GM12878 (cell line): ENCODE results near the gene FERMT3. TPM values are rescaled to one million over a fixed set of nuclear protein-coding genes. Genes with fewer than 3 reads are reported as not detected.

ENCODE experiments used
- ATAC-seq: fragments of 200-7000 bp; cut with Tn5 transposase; 3 replicates; pipeline ENCODE4 v1.9.1; 2020; ENCODE audit warnings: mild to moderate bottlenecking, moderate library complexity
- BruUV-seq: library from RNA; stranded (reverse); fragments of 400-500 nt; replicated peaks from 2 replicates; lab custom pipeline; 2021; lab: Mats Ljungman, UMichigan
- CTCF ChIA-PET: fragments of 300-600 bp; sonication (Branson Sonifier 250); formaldehyde crosslinking; extraction: SDS; loops from one replicate; lab custom pipeline; 2021; ENCODE audit warnings: inconsistent platforms; lab: Yijun Ruan, JAX
- POLR2A ChIA-PET: fragments of 350-600 bp; formaldehyde crosslinking; extraction: SDS; loops from one replicate; lab custom pipeline; 2021; ENCODE audit warnings: inconsistent platforms; lab: Charles Lee
- RAD21 ChIA-PET: fragments of 300-600 bp; sonication (Branson Sonifier 250); formaldehyde crosslinking; loops from one replicate; lab custom pipeline; 2023; ENCODE audit warnings: antibody characterized with exemption; ENCODE audit not compliant: unreplicated experiment; lab: Charles Lee
- SMC1A ChIA-PET: fragments of 300-600 bp; sonication (Branson Sonifier 250); formaldehyde crosslinking; loops from one replicate; lab custom pipeline; 2023; ENCODE audit not compliant: unreplicated experiment, uncharacterized antibody; lab: Charles Lee
- DNase-seq: peaks from one replicate; pipeline ENCODE4 v3.0.0-alpha.2; 2011; ENCODE audit warnings: low read depth, low spot score
- FAIRE-seq: peaks from 3 replicates; lab custom pipeline; 2011; peaks lifted over from hg19 to GRCh38; lab: Jason Lieb, UNC
- H2AFZ ChIP-seq: 2 replicates; pipeline ENCODE4 v1.6.0; 2011; ENCODE audit warnings: low read depth, low read length, control low read depth; ENCODE audit not compliant: control insufficient read depth
- H3K27ac ChIP-seq: 2 replicates; pipeline ENCODE4 v1.5.1; 2011; ENCODE audit warnings: control low read depth; ENCODE audit not compliant: control insufficient read depth, insufficient read depth
- H3K27me3 ChIP-seq, 2 experiments: replicated peaks in 1 of 2; 2 replicates each; pipeline versions ENCODE4 v1.6.0 to v1.6.1; 2011; ENCODE audit warnings: low read length in 1 of 2; ENCODE audit not compliant: control insufficient read depth in 2 of 2, insufficient read depth in 2 of 2
- H3K36me3 ChIP-seq, 2 experiments: 2 replicates each; pipeline ENCODE4 v1.5.1; 2011; ENCODE audit warnings: low read length in 1 of 2; ENCODE audit not compliant: control insufficient read depth in 2 of 2, insufficient read depth in 2 of 2
- H3K4me1 ChIP-seq: 2 replicates; pipeline ENCODE4 v1.6.1; 2011; ENCODE audit warnings: mild to moderate bottlenecking, low read length, moderate library complexity, mixed read lengths; ENCODE audit not compliant: control insufficient read depth, insufficient read depth
- H3K4me2 ChIP-seq: 2 replicates; pipeline ENCODE4 v1.6.0; 2011; ENCODE audit warnings: control low read depth; ENCODE audit not compliant: control insufficient read depth, insufficient read depth
- H3K4me3 ChIP-seq: fragments of 200-600 bp; sonication (generic); 2 replicates; pipeline ENCODE4 v1.5.1; 2016
- H3K79me2 ChIP-seq: 2 replicates; pipeline ENCODE4 v1.6.0; 2011; ENCODE audit warnings: low read length; ENCODE audit not compliant: control insufficient read depth, insufficient read depth
- H3K9ac ChIP-seq: 2 replicates; pipeline ENCODE4 v1.8.0; 2011; ENCODE audit warnings: low read length, control low read depth, mixed read lengths; ENCODE audit not compliant: control insufficient read depth, insufficient read depth
- H3K9me3 ChIP-seq: replicated peaks from 3 replicates; pipeline ENCODE4 v1.5.1; 2011; ENCODE audit warnings: mild to moderate bottlenecking, low read length; ENCODE audit not compliant: control insufficient read depth, insufficient read depth
- H4K20me1 ChIP-seq: 2 replicates; pipeline ENCODE4 v1.6.0; 2011; ENCODE audit not compliant: control insufficient read depth, insufficient read depth
- BACH1 ChIP-seq: fragments of 450-650 bp; IDR thresholded peaks from 2 replicates; pipeline ENCODE4 v1.6.1; 2017; ENCODE audit warnings: mild to moderate bottlenecking, borderline replicate concordance
- BCLAF1 ChIP-seq: fragments of 450-650 bp; IDR thresholded peaks from 2 replicates; pipeline ENCODE4 v1.6.1; 2017; ENCODE audit warnings: antibody characterized with exemption, mild to moderate bottlenecking, moderate library complexity
- CHD2 ChIP-seq: IDR thresholded peaks from 2 replicates; pipeline ENCODE4 v1.6.1; 2011; ENCODE audit warnings: low read depth, low read length, improper control_type of control experiment, borderline replicate concordance
- ETV6 ChIP-seq, 2 experiments: fragments of 450-650 bp in 1 of 2; IDR thresholded peaks in 1 of 2; conservative IDR thresholded peaks in 1 of 2; 2 replicates each; pipeline ENCODE4 v1.6.1; 2014; ENCODE audit warnings: antibody characterized with exemption in 1 of 2, borderline replicate concordance in 1 of 2, low read depth in 1 of 2, mild to moderate bottlenecking in 1 of 2, moderate library complexity in 1 of 2
- EZH2 ChIP-seq: IDR thresholded peaks from 2 replicates; pipeline ENCODE4 v1.6.1; 2012; ENCODE audit warnings: low read depth, mild to moderate bottlenecking, control low read depth, inconsistent platforms, low read length, borderline replicate concordance; ENCODE audit not compliant: control insufficient read depth
- IRF5 ChIP-seq: fragments of 450-650 bp; IDR thresholded peaks from 2 replicates; pipeline ENCODE4 v1.6.1; 2017; ENCODE audit warnings: borderline replicate concordance
- MEF2B ChIP-seq: fragments of 450-650 bp; IDR thresholded peaks from 2 replicates; pipeline ENCODE4 v1.6.1; 2018; ENCODE audit warnings: mild to moderate bottlenecking, moderate library complexity; ENCODE audit not compliant: partially characterized antibody, poor library complexity, severe bottlenecking
- MYB ChIP-seq: fragments of 150-350 bp; IDR thresholded peaks from 2 replicates; pipeline ENCODE4 v1.6.1; 2014; ENCODE audit warnings: mild to moderate bottlenecking, low read depth, low read length, borderline replicate concordance
- RUNX3 ChIP-seq: IDR thresholded peaks from 2 replicates; pipeline ENCODE4 v1.6.1; 2012; ENCODE audit warnings: low read length, inconsistent platforms
- SREBF2 ChIP-seq: IDR thresholded peaks from 2 replicates; pipeline ENCODE4 v1.6.1; 2012; ENCODE audit warnings: mild to moderate bottlenecking, low read length
- TARDBP ChIP-seq: IDR thresholded peaks from 2 replicates; pipeline ENCODE4 v1.6.1; 2016; ENCODE audit warnings: borderline replicate concordance
- ZNF217 ChIP-seq: fragments of 450-650 bp; IDR thresholded peaks from 2 replicates; pipeline ENCODE4 v1.6.1; 2017; ENCODE audit warnings: antibody characterized with exemption, mild to moderate bottlenecking
- ZZZ3 ChIP-seq: IDR thresholded peaks from 2 replicates; pipeline ENCODE4 v1.6.1; 2011; ENCODE audit warnings: low read depth; ENCODE audit not compliant: control insufficient read depth, insufficient read length
- WGBS: methylation state at CpG from one replicate; pipeline ENCODE4 v1.1.6; 2016; ENCODE audit warnings: low lambda C conversion rate; ENCODE audit not compliant: insufficient replicate concordance, insufficient coverage; ENCODE audit errors: missing lambda C conversion rate; 5-methylcytosine and 5-hydroxymethylcytosine counted together
- in situ Hi-C: fragments of 300-500 bp; cut with MboI; formaldehyde crosslinking; loops from 9 replicates; pipeline ENCODE4 v1.14.3; 2018; ENCODE audit warnings: mixed read lengths
- intact Hi-C: fragments of 100-400 bp; cut with micrococcal nuclease; formaldehyde crosslinking; loops from one replicate; pipeline ENCODE4 v1.14.2; 2022; ENCODE audit not compliant: unreplicated experiment
- polyA plus RNA-seq, 11 experiments: library from polyadenylated mRNA; depleted of rRNA in 4 of 11; unstranded in 6 of 11; stranded (reverse) in 5 of 11; fragments of >200 nt; fragmentation: Nextera tagmentation in 4 of 11; fragmentation: Illumina TruSeq in 1 of 11; extraction: Ambion mirVana in 4 of 11; extraction: Trizol in 1 of 11; gene quantifications; 1 replicate in 1 of 11; 2 replicates in 10 of 11; pipeline versions ENCODE4 v1.2.1 to v1.2.3, GENCODE V29; 2011 to 2016; ENCODE audit warnings: inconsistent platforms in 2 of 11, missing spikeins in 2 of 11, low read depth in 1 of 11
- total RNA-seq, 4 experiments: library from RNA; depleted of rRNA in 3 of 4; stranded (reverse); fragments of >200 nt in 3 of 4; fragmentation: Illumina TruSeq in 1 of 4; extraction: Trizol in 1 of 4; gene quantifications; 2 replicates each; pipeline versions ENCODE4 v1.2.1 to v1.2.3, GENCODE V29; 2013 to 2021

Gene FERMT3
- total and polyA plus RNA-seq, 10 of the 15 experiments (the other 5 are each of a cell fraction or from before 2014, with no cell fraction given), result 2.0 to 211 (median 114) TPM

- ChIA-PET CTCF (interaction anchor here (0.6 to 1.2 kb wide), 3 partner anchors 23 to 71 kb away, joined by 3 to 8 read pairs (median 4); partner anchors contain the start of gene FERMT3), POLR2A (interaction anchor here (0.6 to 9.7 kb wide), 5 partner anchors 10 to 1467 kb away, joined by 4 to 77 read pairs (median 4); partner anchors contain the start of genes FKBP2 and PPP1R14B), RAD21 (interaction anchor here (0.6 to 1.0 kb wide), 2 partner anchors 23 to 25 kb away, joined by 3 to 6 read pairs; partner anchors contain the start of gene FERMT3), SMC1A (no interaction called here)
- H4K20me1 ChIP-seq, result no peaks in the 10 kb centered on the region
- DNase-seq, result no peak
- no peaks in the 10 kb centered on the region for H3K9me3 ChIP-seq
- no peaks in the 10 kb centered on the region for H3K36me3 ChIP-seq
- H3K79me2 ChIP-seq, result peaks cover 36% of the 10 kb centered on the region
- 37% methylated on average over 12 of the region's 13 CpGs for WGBS
- peak overlapping the region; percentile 79 for H3K9ac ChIP-seq
- in situ Hi-C loops (loop anchor here (25.0 kb wide), 1 partner anchor 1633 kb away; the partner anchor contains the start of genes CFL1, EFEMP2 and MUS81), intact Hi-C loops (no loop called here)
- no peak for ATAC-seq
- TF ChIP-seq EZH2 (no peak), IRF5 (no peak), TARDBP (no peak), ZNF217 (no peak), BACH1 (no peak), MYB (no peak), ETV6 (conservative IDR thresholded peaks at IDR 0.05 in 1 of 2, IDR thresholded peaks at IDR 0.05 in 1 of 2; ENCODE audit: borderline replicate concordance in 1 of 2, low read depth in 1 of 2) (no peak), BCLAF1 (no peak), ZZZ3 (no peak), CHD2 (no peak), MEF2B (no peak), RUNX3 (no peak), SREBF2 (no peak)
- H3K4me2 ChIP-seq, result peak overlapping the region; percentile 98
- H3K27me3 ChIP-seq, result no peaks in the 10 kb centered on the region
- BruUV-seq, result no TSS peak
- peak overlapping the region; percentile 86 for H3K27ac ChIP-seq
- peak overlapping the region; percentile 95 for H3K4me3 ChIP-seq
- no peak for FAIRE-seq
- H2AFZ ChIP-seq, result peak overlapping the region; percentile 94; the same call in 1 of the 2 replicates
- peaks cover 33% of the 10 kb centered on the region for H3K4me1 ChIP-seq
Observed at GRCh38 chr11:64229744-64230170, 23.2 kb downstream of the FERMT3 start.
